Astrocyte of the spinal cord (primary cell): ENCODE results near the gene TAC4.

Experiments used
- DNase-seq: peaks from one replicate; pipeline ENCODE4 v3.0.0; 2011; ENCODE audit warnings: low read depth, low spot score
- H3K4me3 ChIP-seq: 2 replicates; pipeline ENCODE4 v1.5.1; 2011; ENCODE audit warnings: low read depth, mild to moderate bottlenecking, low read length, moderate library complexity
- CTCF ChIP-seq: IDR thresholded peaks from 2 replicates; pipeline ENCODE4 v1.5.1; 2012; ENCODE audit warnings: low read depth, mild to moderate bottlenecking, low read length, inconsistent platforms
- in situ Hi-C: cut with HindIII; loops from 2 replicates; pipeline ENCODE4 v1.10.0; 2017; ENCODE audit warnings: low sequenced_read_pairs

Gene TAC4

GRCh38 chr17:49874911-49875310 is 27.0 kb upstream of the TAC4 start:
- TF ChIP-seq CTCF = no peak
- DNase-seq = no peak
- no peak overlapping the region for H3K4me3 ChIP-seq
- in situ Hi-C loops = no loop called here

- no peak overlapping the region for H3K4me3 ChIP-seq
- no peak for DNase-seq
- in situ Hi-C loops = no loop called here
- TF ChIP-seq CTCF = no peak
Observed at GRCh38 chr17:49873926-49874325, 26.1 kb upstream of the TAC4 start.

- in situ Hi-C loops = no loop called here
- H3K4me3 ChIP-seq = no peak overlapping the region
- no peak for DNase-seq
- no peak for TF ChIP-seq CTCF
Observed at GRCh38 chr17:49873466-49873865, 25.6 kb upstream of the TAC4 start.

- H3K4me3 ChIP-seq = no peak overlapping the region
- no peak for TF ChIP-seq CTCF
- no peak for DNase-seq
- in situ Hi-C loops = no loop called here
Observed at GRCh38 chr17:49872754-49873377, 25.0 kb upstream of the TAC4 start.

GRCh38 chr17:49871211-49871610 is 23.3 kb upstream of the TAC4 start:
- H3K4me3 ChIP-seq = no peak overlapping the region
- DNase-seq = no peak
- no peak for TF ChIP-seq CTCF
- in situ Hi-C loops = no loop called here

GRCh38 chr17:49870298-49870697 is 22.4 kb upstream of the TAC4 start:
- DNase-seq = no peak
- in situ Hi-C loops = no loop called here
- TF ChIP-seq CTCF = no peak
- no peak overlapping the region for H3K4me3 ChIP-seq

- TF ChIP-seq CTCF = no peak
- DNase-seq = no peak
- in situ Hi-C loops = no loop called here
- no peak overlapping the region for H3K4me3 ChIP-seq
Observed at GRCh38 chr17:49869038-49869374, 21.1 kb upstream of the TAC4 start.
